GM21526 (cell line): ENCODE measurements around the gene TSACC.

Source experiments
- ATAC-seq: cut with Tn5 transposase; IDR thresholded peaks from one replicate; pipeline ENCODE4 v1.9.1; 2021; ENCODE audit warnings: moderate library complexity; ENCODE audit not compliant: unreplicated experiment, low FRiP score

The TSACC gene

GRCh38 chr1:156372265-156372586, 33.9 kb downstream of the TSACC start:
- ATAC-seq: no peak

- no peak for ATAC-seq
These were observed 34.5 kb downstream of the TSACC start for GRCh38 chr1:156372876-156373275.

- no peak for ATAC-seq
These were observed 35.2 kb downstream of the TSACC start for GRCh38 chr1:156373546-156373945.

- ATAC-seq: no peak
These were observed 37.8 kb downstream of the TSACC start for GRCh38 chr1:156376146-156376545.

GRCh38 chr1:156376958-156377919, 38.9 kb downstream of the TSACC start:
- ATAC-seq: no peak

GRCh38 chr1:156378557-156378956, 40.2 kb downstream of the TSACC start:
- no peak for ATAC-seq

GRCh38 chr1:156379420-156380165, 41.3 kb downstream of the TSACC start:
- no peak for ATAC-seq

GRCh38 chr1:156382561-156382960, 44.2 kb downstream of the TSACC start:
- no peak for ATAC-seq

GRCh38 chr1:156383023-156383422, 44.7 kb downstream of the TSACC start:
- no peak for ATAC-seq

- ATAC-seq: no peak
These were observed 45.7 kb downstream of the TSACC start for GRCh38 chr1:156384007-156384406.

GRCh38 chr1:156384658-156385057, 46.3 kb downstream of the TSACC start:
- no peak for ATAC-seq

GRCh38 chr1:156385534-156386031, 47.3 kb downstream of the TSACC start:
- ATAC-seq: no peak

- no peak for ATAC-seq
These were observed 48.0 kb downstream of the TSACC start for GRCh38 chr1:156386134-156386901.

- no peak for ATAC-seq
These were observed 48.9 kb downstream of the TSACC start for GRCh38 chr1:156386949-156387869.

GRCh38 chr1:156387870-156388173, 49.5 kb downstream of the TSACC start:
- ATAC-seq: no peak

GRCh38 chr1:156388174-156389137, 50.1 kb downstream of the TSACC start:
- no peak for ATAC-seq

- no peak for ATAC-seq
These were observed 51.0 kb downstream of the TSACC start for GRCh38 chr1:156389311-156389710.

GRCh38 chr1:156390469-156391365, 52.4 kb downstream of the TSACC start:
- ATAC-seq: no peak
